A673 (cell line): ENCODE data around the gene AVPR1A.

ENCODE experiments used
- EZH2 ChIP-seq: fragments of 200-600 bp; sonication (generic); IDR thresholded peaks from 2 replicates; pipeline ENCODE4 v1.6.1; 2017; ENCODE audit warnings: borderline replicate concordance, low read depth, mild to moderate bottlenecking, mixed read lengths, antibody characterized with exemption, low read length; ENCODE audit not compliant: poor library complexity, severe bottlenecking
- TF ChIP-seq, protein P1 (sequence below): fragments of 300-800, 200-600 bp; sonication (generic); conservative IDR thresholded peaks from 2 replicates; pipeline ENCODE4 v1.5.1; 2017; ENCODE audit warnings: low read depth, mild to moderate bottlenecking, antibody characterized with exemption, low read length, moderate library complexity, mixed read lengths

DNA sequence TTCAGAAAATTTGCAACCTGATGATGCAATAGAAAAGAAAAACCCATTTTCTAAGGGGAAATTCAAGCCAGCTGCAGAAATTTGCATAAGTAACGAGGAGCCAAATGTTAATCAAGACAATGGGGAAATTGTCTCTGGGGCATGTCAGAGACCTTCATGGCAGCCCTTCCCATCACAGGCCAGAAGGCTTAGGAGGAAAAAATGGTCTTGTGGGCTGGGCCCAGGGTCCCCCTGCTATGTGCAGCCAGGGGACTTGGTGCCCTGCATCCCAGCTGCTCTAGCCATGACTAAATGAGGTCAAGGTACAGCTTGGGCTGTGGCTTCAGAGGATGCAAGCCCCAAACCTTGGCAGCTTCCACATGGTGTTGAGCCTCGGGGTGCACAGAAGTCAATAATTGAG lies 28.2 kb upstream of the AVPR1A start:
- TF ChIP-seq, protein P1, sequence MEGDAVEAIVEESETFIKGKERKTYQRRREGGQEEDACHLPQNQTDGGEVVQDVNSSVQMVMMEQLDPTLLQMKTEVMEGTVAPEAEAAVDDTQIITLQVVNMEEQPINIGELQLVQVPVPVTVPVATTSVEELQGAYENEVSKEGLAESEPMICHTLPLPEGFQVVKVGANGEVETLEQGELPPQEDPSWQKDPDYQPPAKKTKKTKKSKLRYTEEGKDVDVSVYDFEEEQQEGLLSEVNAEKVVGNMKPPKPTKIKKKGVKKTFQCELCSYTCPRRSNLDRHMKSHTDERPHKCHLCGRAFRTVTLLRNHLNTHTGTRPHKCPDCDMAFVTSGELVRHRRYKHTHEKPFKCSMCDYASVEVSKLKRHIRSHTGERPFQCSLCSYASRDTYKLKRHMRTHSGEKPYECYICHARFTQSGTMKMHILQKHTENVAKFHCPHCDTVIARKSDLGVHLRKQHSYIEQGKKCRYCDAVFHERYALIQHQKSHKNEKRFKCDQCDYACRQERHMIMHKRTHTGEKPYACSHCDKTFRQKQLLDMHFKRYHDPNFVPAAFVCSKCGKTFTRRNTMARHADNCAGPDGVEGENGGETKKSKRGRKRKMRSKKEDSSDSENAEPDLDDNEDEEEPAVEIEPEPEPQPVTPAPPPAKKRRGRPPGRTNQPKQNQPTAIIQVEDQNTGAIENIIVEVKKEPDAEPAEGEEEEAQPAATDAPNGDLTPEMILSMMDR = no peak
- no peak for TF ChIP-seq EZH2
